Activated CD8-positive, alpha-beta memory T cell treated with anti-CD3 and anti-CD28 coated beads for 36 hours (primary cell): ENCODE results near the gene SERPINF2. TPM values are rescaled to one million over a fixed set of nuclear protein-coding genes. Genes with fewer than 3 reads are reported as not detected.
"Not testable (repeated sequence)": the region's sequence is repeated elsewhere in the genome, so short reads cannot be mapped to it uniquely, and the experiment has no call there.

Source experiments
- CTCF ChIA-PET: fragments of 350-600 bp; sonication (Branson Sonifier 250); formaldehyde crosslinking; loops from one replicate; lab custom pipeline; 2021; ENCODE audit warnings: antibody characterized with exemption; lab: Charles Lee
- POLR2A ChIA-PET: fragments of 350-600 bp; sonication (Branson Sonifier 250); formaldehyde crosslinking; loops from one replicate; lab custom pipeline; 2021; ENCODE audit warnings: antibody characterized with exemption; lab: Charles Lee
- total RNA-seq, 2 experiments: library from RNA; stranded (reverse); gene quantifications; one replicate each; pipeline ENCODE4 v1.2.3, GENCODE V29; 2021

SERPINF2 gene
- total RNA-seq, 2 experiments from 2014 or later, result 0.19 to 0.21 TPM

GRCh38 chr17:1773000-1773695 is 30.5 kb downstream of the SERPINF2 start:
- POLR2A ChIA-PET, result not testable (repeated sequence)

GRCh38 chr17:1773696-1774181 is 31.1 kb downstream of the SERPINF2 start:
- ChIA-PET POLR2A (no interaction called here), CTCF (interaction anchor here (0.6 to 0.7 kb wide), 2 partner anchors 13 to 279 kb away, joined by 3 read pairs; no protein-coding TSS in a partner anchor)

More at GRCh38 chr17:1773000-1773695, 30.5 kb downstream of the SERPINF2 start:
- CTCF ChIA-PET, result interaction anchor here (0.6 to 1.3 kb wide), 3 partner anchors 13 to 280 kb away, joined by 3 read pairs; no protein-coding TSS in a partner anchor

- POLR2A ChIA-PET, result no interaction called here
- CTCF ChIA-PET, result no interaction called here
These were observed 31.9 kb downstream of the SERPINF2 start for GRCh38 chr17:1774390-1775176.

- CTCF ChIA-PET, result no interaction called here
- POLR2A ChIA-PET, result interaction anchor here (0.5 kb wide), 1 partner anchor 306 kb away, joined by 3 read pairs; no protein-coding TSS in a partner anchor
These were observed 33.7 kb downstream of the SERPINF2 start for GRCh38 chr17:1776328-1776727.

GRCh38 chr17:1776857-1777256 is 34.2 kb downstream of the SERPINF2 start:
- POLR2A ChIA-PET, result interaction anchor here (0.5 kb wide), 1 partner anchor 307 kb away, joined by 3 read pairs; no protein-coding TSS in a partner anchor

GRCh38 chr17:1779571-1780131 is 37.0 kb downstream of the SERPINF2 start:
- ChIA-PET CTCF (no interaction called here), POLR2A (no interaction called here)

More at GRCh38 chr17:1776857-1777256, 34.2 kb downstream of the SERPINF2 start:
- CTCF ChIA-PET, result no interaction called here

- POLR2A ChIA-PET, result no interaction called here
- CTCF ChIA-PET, result interaction anchor here (0.7 kb wide), 1 partner anchor 12 kb away, joined by 3 read pairs; no protein-coding TSS in a partner anchor
These were observed 39.5 kb downstream of the SERPINF2 start for GRCh38 chr17:1782171-1782567.

- ChIA-PET POLR2A (no interaction called here), CTCF (interaction anchor here (0.7 to 1.3 kb wide), 2 partner anchors 62 to 82 kb away, joined by 3 read pairs; no protein-coding TSS in a partner anchor)
These were observed 40.6 kb downstream of the SERPINF2 start for GRCh38 chr17:1783271-1783670.

- CTCF ChIA-PET, result interaction anchor here (0.6 to 1.3 kb wide), 3 partner anchors 63 to 1395 kb away, joined by 3 to 4 read pairs (median 3); no protein-coding TSS in a partner anchor
- POLR2A ChIA-PET, result no interaction called here
These were observed 41.4 kb downstream of the SERPINF2 start for GRCh38 chr17:1783834-1784611.

GRCh38 chr17:1785930-1786329 is 43.3 kb downstream of the SERPINF2 start:
- ChIA-PET CTCF (interaction anchor here (1.7 kb wide), 1 partner anchor 12 kb away, joined by 3 read pairs; no protein-coding TSS in a partner anchor), POLR2A (no interaction called here)

- CTCF ChIA-PET, result interaction anchor here (1.7 kb wide), 1 partner anchor 13 kb away, joined by 3 read pairs; no protein-coding TSS in a partner anchor
These were observed 44.0 kb downstream of the SERPINF2 start for GRCh38 chr17:1786708-1787107.

GRCh38 chr17:1787301-1787902 is 44.7 kb downstream of the SERPINF2 start:
- POLR2A ChIA-PET, result no interaction called here
- CTCF ChIA-PET, result interaction anchor here (1.7 kb wide), 1 partner anchor 14 kb away, joined by 3 read pairs; no protein-coding TSS in a partner anchor

More at GRCh38 chr17:1786708-1787107, 44.0 kb downstream of the SERPINF2 start:
- POLR2A ChIA-PET, result no interaction called here

- ChIA-PET CTCF (interaction anchor here (0.7 to 2.0 kb wide), 3 partner anchors 21 to 69 kb away, joined by 3 to 5 read pairs (median 3); no protein-coding TSS in a partner anchor), POLR2A (interaction anchor here (0.6 to 0.7 kb wide), 2 partner anchors 64 to 184 kb away, joined by 3 to 8 read pairs; no protein-coding TSS in a partner anchor)
These were observed 47.3 kb downstream of the SERPINF2 start for GRCh38 chr17:1789936-1790335.

GRCh38 chr17:1792495-1793446 is 50.1 kb downstream of the SERPINF2 start:
- ChIA-PET CTCF (no interaction called here), POLR2A (no interaction called here)

- ChIA-PET POLR2A (no interaction called here), CTCF (no interaction called here)
These were observed 50.8 kb downstream of the SERPINF2 start for GRCh38 chr17:1793447-1793806.

- ChIA-PET POLR2A (no interaction called here), CTCF (no interaction called here)
These were observed 54.1 kb downstream of the SERPINF2 start for GRCh38 chr17:1796800-1797199.

- CTCF ChIA-PET, result no interaction called here
- POLR2A ChIA-PET, result no interaction called here
These were observed 54.7 kb downstream of the SERPINF2 start for GRCh38 chr17:1797323-1797722.
